H9 (cell line): ENCODE measurements around the gene GPR108. TPM values are rescaled to one million over a fixed set of nuclear protein-coding genes. Genes with fewer than 3 reads are reported as not detected.

ENCODE experiments used
- DNase-seq: peaks from one replicate; pipeline ENCODE4 v3.0.0-alpha.2; 2017
- H2AFZ ChIP-seq: one replicate; pipeline ENCODE4 v1.6.1; 2013; ENCODE audit warnings: mild to moderate bottlenecking, low read length, control low read depth, moderate library complexity
- H2AK5ac ChIP-seq: 2 replicates; pipeline ENCODE4 v1.6.1; 2013; ENCODE audit warnings: low read length, control low read depth, mixed read lengths; ENCODE audit not compliant: insufficient read length
- H2BK120ac ChIP-seq: one replicate; pipeline ENCODE4 v1.6.1; 2013; ENCODE audit warnings: low read depth, mild to moderate bottlenecking, low read length, control low read depth, inconsistent platforms; ENCODE audit not compliant: poor library complexity, severe bottlenecking
- H2BK12ac ChIP-seq: 2 replicates; pipeline ENCODE4 v1.6.1; 2013; ENCODE audit warnings: low read length, control low read depth, mixed read lengths, low read depth; ENCODE audit not compliant: insufficient read length
- H2BK15ac ChIP-seq: 2 replicates; pipeline ENCODE4 v1.6.1; 2013; ENCODE audit warnings: low read depth, low read length, control low read depth
- H2BK20ac ChIP-seq: one replicate; pipeline ENCODE4 v1.6.1; 2013; ENCODE audit warnings: low read depth, mild to moderate bottlenecking, low read length, control low read depth, inconsistent platforms; ENCODE audit not compliant: poor library complexity, severe bottlenecking
- H2BK5ac ChIP-seq: 2 replicates; pipeline ENCODE4 v1.6.1; 2013; ENCODE audit warnings: low read length, control low read depth, mixed read lengths; ENCODE audit not compliant: insufficient read length
- H3K14ac ChIP-seq: 2 replicates; pipeline ENCODE4 v1.6.1; 2013; ENCODE audit warnings: low read length, control low read depth; ENCODE audit not compliant: insufficient read depth
- H3K18ac ChIP-seq: 2 replicates; pipeline ENCODE4 v1.6.1; 2013; ENCODE audit warnings: low read depth, mild to moderate bottlenecking, mixed read lengths, low read length, control low read depth; ENCODE audit not compliant: insufficient read length
- H3K23ac ChIP-seq: 2 replicates; pipeline ENCODE4 v1.6.1; 2013; ENCODE audit warnings: low read length, control low read depth, mixed read lengths, low read depth; ENCODE audit not compliant: insufficient read length
- H3K23me2 ChIP-seq: 2 replicates; pipeline ENCODE4 v1.6.1; 2013; ENCODE audit warnings: low read depth, mild to moderate bottlenecking, mixed read lengths, low read length, control low read depth; ENCODE audit not compliant: insufficient read length, poor library complexity, severe bottlenecking
- H3K27ac ChIP-seq: 2 replicates; pipeline ENCODE4 v1.5.1; 2013; ENCODE audit warnings: low read length, control low read depth, mixed read lengths, low read depth; ENCODE audit not compliant: insufficient read length
- H3K27me3 ChIP-seq: 2 replicates; pipeline ENCODE4 v1.6.1; 2013; ENCODE audit warnings: low read length, control low read depth, inconsistent platforms; ENCODE audit not compliant: insufficient read depth
- H3K4ac ChIP-seq: 2 replicates; pipeline ENCODE4 v1.6.1; 2013; ENCODE audit warnings: low read depth, mild to moderate bottlenecking, control low read depth, inconsistent platforms, low read length, moderate library complexity
- H3K4me1 ChIP-seq: 2 replicates; pipeline ENCODE4 v1.6.1; 2013; ENCODE audit warnings: low read length, control low read depth, inconsistent platforms; ENCODE audit not compliant: insufficient read depth
- H3K4me2 ChIP-seq: 2 replicates; pipeline ENCODE4 v1.6.1; 2013; ENCODE audit warnings: low read length, control low read depth, mixed read lengths; ENCODE audit not compliant: insufficient read length, insufficient read depth
- H3K56ac ChIP-seq: 2 replicates; pipeline ENCODE4 v1.6.1; 2013; ENCODE audit warnings: low read depth, mild to moderate bottlenecking, mixed read lengths, low read length, control low read depth; ENCODE audit not compliant: insufficient read length
- H3K79me1 ChIP-seq: 2 replicates; pipeline ENCODE4 v1.6.1; 2013; ENCODE audit warnings: low read depth, mild to moderate bottlenecking, moderate library complexity, low read length, control low read depth, inconsistent platforms; ENCODE audit not compliant: insufficient read depth, poor library complexity, severe bottlenecking
- H3K79me2 ChIP-seq: 2 replicates; pipeline ENCODE4 v1.6.1; 2013; ENCODE audit warnings: low read length, control low read depth, inconsistent platforms; ENCODE audit not compliant: insufficient read depth
- H3K9ac ChIP-seq: 2 replicates; pipeline ENCODE4 v1.6.1; 2013; ENCODE audit warnings: low read length, control low read depth, mixed read lengths; ENCODE audit not compliant: insufficient read length; ENCODE audit errors: extremely low read depth
- H3K9me3 ChIP-seq: one replicate; pipeline ENCODE4 v1.6.1; 2013; ENCODE audit warnings: low read depth, low read length, inconsistent platforms; ENCODE audit not compliant: control insufficient read depth
- H3T11ph ChIP-seq: one replicate; pipeline ENCODE4 v1.6.1; 2013; ENCODE audit warnings: mild to moderate bottlenecking, low read length, control low read depth, inconsistent platforms
- H4K20me1 ChIP-seq: one replicate; pipeline ENCODE4 v1.6.1; 2013; ENCODE audit not compliant: control insufficient read depth, insufficient read length, insufficient read depth
- H4K5ac ChIP-seq: 2 replicates; pipeline ENCODE4 v1.6.1; 2013; ENCODE audit warnings: low read depth, mild to moderate bottlenecking, mixed read lengths, low read length, control low read depth; ENCODE audit not compliant: insufficient read length
- H4K8ac ChIP-seq: replicated peaks from 2 replicates; pipeline ENCODE4 v1.6.1; 2013; ENCODE audit warnings: low read length, control low read depth, mixed read lengths, low read depth; ENCODE audit not compliant: insufficient read length
- H4K91ac ChIP-seq: 2 replicates; pipeline ENCODE4 v1.6.1; 2013; ENCODE audit warnings: low read depth, mild to moderate bottlenecking, moderate library complexity, mixed read lengths, low read length, control low read depth; ENCODE audit not compliant: insufficient read length
- H3K27ac Mint-ChIP-seq, 3 experiments: 2 replicates in 2 of 3; 3 replicates in 1 of 3; pipeline ENCODE4 v1.8.0; 2020 to 2021; ENCODE audit warnings: mixed read lengths in 3 of 3, mild to moderate bottlenecking in 1 of 3, moderate library complexity in 1 of 3
- H3K27me3 Mint-ChIP-seq: 2 replicates; pipeline ENCODE4 v1.8.0; 2021; ENCODE audit warnings: low read depth, mild to moderate bottlenecking, moderate library complexity, mixed read lengths
- H3K36me3 Mint-ChIP-seq, 3 experiments: 2 replicates in 2 of 3; 3 replicates in 1 of 3; pipeline ENCODE4 v1.8.0; 2020 to 2021; ENCODE audit warnings: low read depth in 3 of 3, mixed read lengths in 3 of 3; ENCODE audit not compliant: insufficient read depth in 1 of 3
- H3K4me1 Mint-ChIP-seq, 2 experiments: 2 replicates each; pipeline ENCODE4 v1.8.0; 2020; ENCODE audit warnings: mixed read lengths in 2 of 2
- H3K4me3 Mint-ChIP-seq, 2 experiments: 2 replicates in 1 of 2; 3 replicates in 1 of 2; pipeline ENCODE4 v1.8.0; 2020 to 2021; ENCODE audit warnings: mild to moderate bottlenecking in 2 of 2, mixed read lengths in 2 of 2, moderate library complexity in 1 of 2
- H3K9me3 Mint-ChIP-seq, 2 experiments: 2 replicates in 1 of 2; 3 replicates in 1 of 2; pipeline ENCODE4 v1.8.0; 2020; ENCODE audit warnings: mild to moderate bottlenecking in 2 of 2, mixed read lengths in 2 of 2, moderate library complexity in 1 of 2
- CTCF ChIP-seq: fragments of 200-600 bp; sonication (generic); conservative IDR thresholded peaks from 3 replicates; pipeline ENCODE4 v1.8.0; 2021; ENCODE audit warnings: antibody characterized with exemption, mild to moderate bottlenecking
- WGBS: extraction: QIAGEN DNeasy Blood & Tissue Kit; methylation state at CpG from one replicate; pipeline ENCODE4 v1.1.7; 2013; ENCODE audit warnings: missing lambda C conversion rate, low lambda C conversion rate, mixed read lengths; ENCODE audit not compliant: insufficient read length; ENCODE audit errors: extremely low coverage; 5-methylcytosine and 5-hydroxymethylcytosine counted together
- total RNA-seq: library from RNA; stranded (reverse); gene quantifications from 2 replicates; pipeline ENCODE4 v1.2.1, GENCODE V29; 2021

The GPR108 gene
- total RNA-seq, 1 experiment from 2014 or later: 38.2 TPM

GRCh38 chr19:6766357-6767080, 29.1 kb upstream of the GPR108 start:
- Histone ChIP-seq H2BK20ac (no peak overlapping the region), H4K20me1 (peaks cover 5% of the 10 kb centered on the region), H3K4me2 (peak overlapping the region; percentile 98), H3K9me3 (no peaks in the 10 kb centered on the region), H3K79me1 (no peaks in the 10 kb centered on the region), H3K27me3 (no peaks in the 10 kb centered on the region), H2BK12ac (peak overlapping the region; percentile 82), H2BK120ac (no peak overlapping the region), H3K23me2 (peaks cover 16% of the 10 kb centered on the region), H4K91ac (peak overlapping the region; percentile 60), H3K56ac (peak overlapping the region; percentile 25), H3K9ac (peak overlapping the region; percentile 79), H4K5ac (peak overlapping the region; percentile 65), H2AK5ac (peak overlapping the region; percentile 4), H3K18ac (peak overlapping the region; percentile 77), H2AFZ (no peak overlapping the region), H3K79me2 (no peaks in the 10 kb centered on the region; the same call in 1 of the 2 replicates), H3K14ac (peak overlapping the region; percentile 38; the same call in 1 of the 2 replicates), H3K4me1 (0 out of 2 replicates have a peak, but pooled peaks cover 2% of the 10 kb centered on the region), H3T11ph (no peak overlapping the region), H3K4ac (no peak overlapping the region), H2BK15ac (no peak overlapping the region), H4K8ac (peak overlapping the region; percentile 21), H3K27ac (peak overlapping the region; percentile 92), H3K23ac (peak overlapping the region; percentile 36), H2BK5ac (no peak overlapping the region)
- Mint-ChIP-seq H3K27ac (peak overlapping the region; percentile 91 to 98 (median 97)), H3K27me3 (no peaks in the 10 kb centered on the region), H3K4me1 (peaks cover 19 to 23% of the 10 kb centered on the region in 2 experiments), H3K9me3 (peaks cover 0 to 2% of the 10 kb centered on the region in 2 experiments; a peak in 2 of 5 replicates), H3K4me3 (peak overlapping the region; percentile 81 to 91), H3K36me3 (peaks cover 0 to 5% (median under 1%) of the 10 kb centered on the region in 3 experiments; a peak in 3 of 7 replicates)
- DNase-seq: peak; percentile 35
- no CpG with 5 or more reads among the region's 16 CpGs for WGBS
- TF ChIP-seq CTCF: no peak
